Suprapubic skin (tissue), 4 donors: Measurements from ENCODE around the gene PGA5. TPM values are rescaled to one million over a fixed set of nuclear protein-coding genes. Genes with fewer than 3 reads are reported as not detected.
"Not testable (repeated sequence)": the region's sequence is repeated elsewhere in the genome, so short reads cannot be mapped to it uniquely, and the experiment has no call there.

Experiments used
- DNase-seq, 2 donors: peaks; one replicate each; pipeline ENCODE4 v3.0.0-alpha.2; 2019; ENCODE audit warnings: low spot score in 2 of 2
- H3K27ac ChIP-seq: fragments of 200-600 bp; sonication (generic); one replicate; pipeline ENCODE4 v1.5.1; 2019
- H3K27me3 ChIP-seq: fragments of 200-600 bp; sonication (generic); one replicate; pipeline ENCODE4 v1.5.1; 2019
- H3K36me3 ChIP-seq: fragments of 200-600 bp; sonication (generic); one replicate; pipeline ENCODE4 v1.5.1; 2019
- H3K4me1 ChIP-seq: fragments of 200-600 bp; sonication (generic); one replicate; pipeline ENCODE4 v1.5.1; 2019
- H3K4me3 ChIP-seq: fragments of 200-600 bp; sonication (generic); one replicate; pipeline ENCODE4 v1.5.1; 2019; ENCODE audit warnings: mild to moderate bottlenecking
- H3K9me3 ChIP-seq: fragments of 200-600 bp; sonication (generic); one replicate; pipeline ENCODE4 v1.5.1; 2019
- EP300 ChIP-seq: sonication (generic); formaldehyde crosslinking; IDR thresholded peaks from one replicate; pipeline ENCODE4 v1.6.1; 2017; ENCODE audit warnings: antibody characterized with exemption
- POLR2A ChIP-seq, 2 donors: fragments of 450-650 bp; IDR thresholded peaks; one replicate each; pipeline ENCODE4 v1.6.1; 2017; ENCODE audit warnings: antibody characterized with exemption in 2 of 2, mild to moderate bottlenecking in 2 of 2, moderate library complexity in 2 of 2
- POLR2AphosphoS5 ChIP-seq, 3 donors: sonication (generic); formaldehyde crosslinking; IDR thresholded peaks; one replicate each; pipeline ENCODE4 v1.6.1; 2017; ENCODE audit warnings: antibody characterized with exemption in 3 of 3
- WGBS: methylation state at CpG from one replicate; pipeline ENCODE4 v1.1.5; 2018; 5-methylcytosine and 5-hydroxymethylcytosine counted together
- total RNA-seq, 4 donors: library from RNA; depleted of rRNA; stranded (reverse); fragments of >200 nt; gene quantifications; one replicate each; pipeline ENCODE4 v1.1.0, GENCODE V29; 2016
- TF ChIP-seq, protein P1 (sequence below), 2 donors: fragments of 200-600 bp in 1 of 2; fragments of 450-650 bp in 1 of 2; sonication (generic) in 1 of 2; IDR thresholded peaks; one replicate each; pipeline ENCODE4 v1.5.1; 2016 to 2019; ENCODE audit warnings: antibody characterized with exemption in 2 of 2, mild to moderate bottlenecking in 1 of 2, moderate library complexity in 1 of 2

The PGA5 gene
- total RNA-seq, 4 donors from 2014 or later, result not detected

DNA sequence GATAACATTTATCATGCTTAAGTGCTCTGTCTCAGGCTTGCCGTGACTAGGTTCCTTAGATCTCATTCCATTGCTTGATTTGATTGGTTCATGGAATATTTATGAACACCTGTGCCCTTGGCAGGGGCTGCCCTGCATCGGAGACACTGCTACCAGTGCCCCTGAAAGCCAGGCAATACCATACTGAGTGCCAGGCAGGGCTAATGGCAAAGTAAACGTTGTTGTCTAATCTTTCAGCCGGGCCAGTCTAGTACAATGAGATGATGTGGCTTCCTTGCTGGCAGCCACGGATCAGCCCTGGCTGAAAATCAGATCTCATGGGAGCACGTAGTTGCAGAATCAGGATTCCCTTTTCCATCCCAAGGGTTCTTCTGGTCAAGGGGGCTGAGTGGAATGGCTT is 42.6 kb upstream of the PGA5 start:
- Histone ChIP-seq H3K9me3 (no peaks in the 10 kb centered on the region), H3K27ac (no peak overlapping the region), H3K36me3 (no peaks in the 10 kb centered on the region), H3K4me3 (no peak overlapping the region), H3K4me1 (no peaks in the 10 kb centered on the region), H3K27me3 (no peaks in the 10 kb centered on the region)
- 72% methylated on average over 5 of the region's 6 CpGs for WGBS
- no peak for TF ChIP-seq EP300
- DNase-seq, result no peak

DNA sequence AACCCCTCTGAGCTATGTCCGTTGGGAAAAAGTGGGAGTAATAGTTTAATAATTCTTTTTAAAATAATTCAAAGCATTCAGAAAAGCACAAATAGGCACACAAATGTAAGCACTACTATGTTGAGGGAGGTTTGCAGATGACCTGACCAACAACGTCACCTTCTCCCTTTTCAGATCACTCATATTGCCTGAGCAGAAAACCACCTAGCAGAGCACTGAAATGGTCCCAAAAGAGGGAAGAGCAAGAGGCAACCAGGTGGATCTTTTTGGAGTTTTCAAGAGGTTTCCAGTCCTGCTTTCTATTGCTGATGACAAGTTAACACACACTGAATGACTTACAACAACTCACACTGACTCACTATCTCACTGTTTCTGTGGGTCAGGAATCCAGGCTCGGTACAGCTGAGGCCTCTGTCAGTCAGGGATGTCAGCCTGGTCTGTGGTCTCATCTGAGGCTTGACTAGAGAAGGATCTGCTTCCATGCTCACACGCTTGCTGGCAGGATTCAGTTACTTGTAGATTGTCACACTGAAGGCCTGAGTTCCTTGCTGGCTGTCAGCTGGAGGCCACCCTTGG is 41.9 kb upstream of the PGA5 start:
- TF ChIP-seq POLR2AphosphoS5 (IDR thresholded peaks at IDR 0.05) (no peak), EP300 (no peak), POLR2A (IDR thresholded peaks at IDR 0.05) (no peak)
- TF ChIP-seq, protein P1, sequence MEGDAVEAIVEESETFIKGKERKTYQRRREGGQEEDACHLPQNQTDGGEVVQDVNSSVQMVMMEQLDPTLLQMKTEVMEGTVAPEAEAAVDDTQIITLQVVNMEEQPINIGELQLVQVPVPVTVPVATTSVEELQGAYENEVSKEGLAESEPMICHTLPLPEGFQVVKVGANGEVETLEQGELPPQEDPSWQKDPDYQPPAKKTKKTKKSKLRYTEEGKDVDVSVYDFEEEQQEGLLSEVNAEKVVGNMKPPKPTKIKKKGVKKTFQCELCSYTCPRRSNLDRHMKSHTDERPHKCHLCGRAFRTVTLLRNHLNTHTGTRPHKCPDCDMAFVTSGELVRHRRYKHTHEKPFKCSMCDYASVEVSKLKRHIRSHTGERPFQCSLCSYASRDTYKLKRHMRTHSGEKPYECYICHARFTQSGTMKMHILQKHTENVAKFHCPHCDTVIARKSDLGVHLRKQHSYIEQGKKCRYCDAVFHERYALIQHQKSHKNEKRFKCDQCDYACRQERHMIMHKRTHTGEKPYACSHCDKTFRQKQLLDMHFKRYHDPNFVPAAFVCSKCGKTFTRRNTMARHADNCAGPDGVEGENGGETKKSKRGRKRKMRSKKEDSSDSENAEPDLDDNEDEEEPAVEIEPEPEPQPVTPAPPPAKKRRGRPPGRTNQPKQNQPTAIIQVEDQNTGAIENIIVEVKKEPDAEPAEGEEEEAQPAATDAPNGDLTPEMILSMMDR (IDR thresholded peaks at IDR 0.05), result no peak
- no peaks in the 10 kb centered on the region for H3K9me3 ChIP-seq
- no peaks in the 10 kb centered on the region for H3K4me1 ChIP-seq
- no peaks in the 10 kb centered on the region for H3K36me3 ChIP-seq
- no peak for DNase-seq
- no peaks in the 10 kb centered on the region for H3K27me3 ChIP-seq
- H3K4me3 ChIP-seq, result no peak overlapping the region
- WGBS, result 82% methylated on average over 3 of the region's 4 CpGs
- H3K27ac ChIP-seq, result no peak overlapping the region

DNA sequence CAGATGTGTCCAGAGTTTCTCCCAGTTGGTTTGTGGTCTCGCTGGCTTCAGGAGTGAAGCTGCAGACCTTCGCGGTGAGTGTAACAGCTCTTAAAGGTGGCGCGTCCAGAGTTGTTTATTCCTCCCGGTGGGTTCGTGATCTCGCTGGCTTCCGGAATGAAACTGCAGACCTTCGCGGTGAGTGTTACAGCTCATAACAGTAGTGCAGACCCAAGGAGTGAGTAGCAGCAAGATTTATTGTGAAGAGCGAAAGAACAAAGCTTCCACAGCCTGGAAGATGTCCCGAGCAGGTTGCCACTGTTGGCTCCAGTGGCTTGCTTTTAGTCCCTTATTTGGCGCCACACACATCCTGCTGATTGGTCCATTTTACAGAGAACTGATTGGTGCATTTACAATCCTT is 39.5 kb upstream of the PGA5 start:
- Histone ChIP-seq H3K27me3 (no peaks in the 10 kb centered on the region), H3K4me3 (no peak overlapping the region), H3K36me3 (no peaks in the 10 kb centered on the region), H3K9me3 (no peaks in the 10 kb centered on the region), H3K27ac (no peak overlapping the region), H3K4me1 (no peaks in the 10 kb centered on the region)
- DNase-seq, result no peak
- TF ChIP-seq, protein P1 (IDR thresholded peaks at IDR 0.05), result no peak
- TF ChIP-seq EP300 (no peak), POLR2A (IDR thresholded peaks at IDR 0.05) (no peak), POLR2AphosphoS5 (IDR thresholded peaks at IDR 0.05) (no peak)
- WGBS, result 87% methylated on average over 14 of the region's 14 CpGs

DNA sequence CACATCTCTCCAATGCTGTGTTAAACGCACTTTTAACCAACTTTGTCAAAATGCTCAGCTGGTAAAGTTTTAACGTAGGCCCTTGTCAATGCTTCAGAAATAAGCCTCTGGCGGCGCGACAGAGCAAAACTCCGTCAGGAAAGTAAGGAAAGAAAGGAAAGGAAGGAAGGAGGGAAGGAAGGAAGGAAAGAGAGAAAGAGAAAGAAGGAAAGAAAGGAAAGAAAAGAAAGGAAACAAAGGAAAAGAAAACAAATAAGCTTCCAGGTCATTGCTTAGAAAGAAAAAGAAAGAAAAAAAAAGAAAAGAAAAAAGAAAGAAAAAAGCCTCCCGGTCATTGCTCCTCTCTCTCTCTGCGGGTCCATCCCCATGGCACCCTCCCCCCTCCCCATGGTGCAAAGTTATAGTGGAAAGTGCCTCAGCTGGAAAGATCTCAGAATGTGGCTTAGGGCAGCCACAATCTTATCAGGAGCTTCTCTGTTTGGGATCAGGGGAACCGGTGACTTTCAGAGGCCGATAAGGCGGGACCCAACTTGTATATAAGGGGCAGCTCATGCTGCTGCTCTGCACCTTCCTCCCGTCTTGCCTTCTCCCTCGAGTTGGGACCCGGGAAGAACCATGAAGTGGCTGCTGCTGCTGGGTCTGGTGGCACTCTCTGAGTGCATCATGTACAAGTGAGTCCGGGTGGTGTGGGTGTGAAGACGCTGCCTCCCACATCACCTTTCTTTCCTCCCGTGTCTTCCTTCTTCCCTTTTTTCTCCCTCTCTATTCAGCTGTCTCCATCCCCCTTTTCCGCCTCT is 37.8 kb upstream of the PGA5 start, which contains the start of gene PGA3:
Gene PGA3, plus strand, starts transcription at position 566 of the 797 bp plus-strand sequence. Its CDS starts 50 bp downstream, at position 616.
- not testable (repeated sequence) for H3K4me3 ChIP-seq

GRCh38 chr11:61203873-61204272 is 37.1 kb upstream of the PGA5 start:
- H3K27ac ChIP-seq, H3K4me1 ChIP-seq, DNase-seq, H3K9me3 ChIP-seq, H3K4me3 ChIP-seq, H3K36me3 ChIP-seq, H3K27me3 ChIP-seq: not testable (repeated sequence)
- WGBS, result no CpG with 5 or more reads among the region's 5 CpGs

More for the DNA sequence above, 37.8 kb upstream of the PGA5 start, which contains the start of gene PGA3:
- not testable (repeated sequence) for H3K27ac ChIP-seq, H3K36me3 ChIP-seq, H3K27me3 ChIP-seq, H3K9me3 ChIP-seq, DNase-seq, H3K4me1 ChIP-seq
- 69% methylated on average over 14 of the region's 18 CpGs for WGBS

GRCh38 chr11:61204502-61205059 is 36.4 kb upstream of the PGA5 start:
- H3K4me3 ChIP-seq, H3K27ac ChIP-seq, H3K9me3 ChIP-seq, H3K4me1 ChIP-seq, DNase-seq, H3K36me3 ChIP-seq, H3K27me3 ChIP-seq: not testable (repeated sequence)
- WGBS, result 52% methylated on average over 14 of the region's 14 CpGs

DNA sequence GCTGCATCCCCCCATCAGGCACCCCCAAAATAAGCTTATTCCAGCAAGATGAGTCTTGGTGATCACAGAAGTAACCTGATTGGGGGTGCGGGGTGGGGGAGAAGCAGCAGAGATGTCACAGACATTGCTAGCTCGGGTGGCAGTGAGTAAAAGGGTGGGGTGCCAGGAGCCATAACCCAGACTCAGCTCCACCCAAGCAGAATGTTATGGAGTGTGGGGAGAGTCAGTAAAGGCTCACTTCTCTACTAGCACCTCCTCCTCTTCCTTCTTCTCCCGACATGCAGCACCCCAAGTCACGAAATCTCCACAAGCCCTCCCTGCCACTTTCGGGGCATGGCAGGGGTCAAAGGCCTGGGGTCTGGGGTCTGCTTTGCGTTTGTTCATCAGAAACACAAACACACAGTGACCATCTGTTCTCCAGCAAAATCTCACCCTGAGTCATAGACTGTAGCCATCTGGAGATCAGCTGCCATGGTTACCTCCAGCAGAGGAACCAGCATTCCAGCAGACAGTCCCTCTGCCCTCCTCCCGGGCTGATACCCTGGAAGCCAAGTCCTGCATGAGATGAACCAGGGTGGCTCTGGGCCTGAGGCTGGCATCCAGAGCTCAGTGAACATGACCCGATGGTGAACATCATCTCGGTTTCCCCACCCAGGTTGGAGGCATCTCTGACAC is 33.2 kb upstream of the PGA5 start:
- H3K9me3 ChIP-seq, H3K27me3 ChIP-seq, H3K36me3 ChIP-seq, H3K4me1 ChIP-seq, DNase-seq, H3K27ac ChIP-seq, H3K4me3 ChIP-seq: not testable (repeated sequence)
- WGBS, result no CpG with 5 or more reads among the region's 9 CpGs

GRCh38 chr11:61210629-61211028 is 30.3 kb upstream of the PGA5 start:
- not testable (repeated sequence) for H3K27me3 ChIP-seq, H3K4me1 ChIP-seq, H3K36me3 ChIP-seq, H3K4me3 ChIP-seq, H3K27ac ChIP-seq, H3K9me3 ChIP-seq, DNase-seq
- WGBS, result no CpG with 5 or more reads among the region's 6 CpGs

- not testable (repeated sequence) for H3K36me3 ChIP-seq, H3K4me1 ChIP-seq, H3K9me3 ChIP-seq, H3K27me3 ChIP-seq, DNase-seq, H3K4me3 ChIP-seq, H3K27ac ChIP-seq
- 52% methylated on average over 8 of the region's 10 CpGs for WGBS
Measured at GRCh38 chr11:61211327-61211952, 29.5 kb upstream of the PGA5 start.

DNA sequence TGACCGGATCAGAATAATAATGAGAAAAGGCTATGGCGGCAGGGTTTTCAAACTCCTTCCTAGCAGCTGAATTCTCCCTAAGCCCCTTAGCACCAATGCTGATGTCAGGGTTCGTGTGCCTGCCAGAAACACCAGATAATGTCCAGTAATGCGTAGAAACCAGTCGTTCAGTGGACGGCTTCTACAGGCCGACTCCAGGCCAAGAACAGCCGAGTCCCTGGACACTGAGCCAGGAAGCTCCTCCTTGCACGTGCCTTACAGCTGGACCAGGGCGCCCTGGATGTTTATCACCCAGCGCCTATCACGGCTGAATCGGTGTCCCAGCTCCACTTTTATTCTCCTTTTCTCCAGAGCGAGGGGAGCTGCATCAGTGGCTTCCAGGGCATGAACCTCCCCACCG is 28.8 kb upstream of the PGA5 start:
- WGBS, result no CpG with 5 or more reads among the region's 15 CpGs
- not testable (repeated sequence) for H3K36me3 ChIP-seq

More for the DNA sequence above, 28.8 kb upstream of the PGA5 start:
- not testable (repeated sequence) for H3K4me3 ChIP-seq, DNase-seq, H3K27ac ChIP-seq, H3K9me3 ChIP-seq, H3K4me1 ChIP-seq, H3K27me3 ChIP-seq
